Neural crest cell (in vitro differentiated cells): ENCODE results near the gene FTH1. TPM values are rescaled to one million over a fixed set of nuclear protein-coding genes. Genes with fewer than 3 reads are reported as not detected.

Source experiments
- DNase-seq: peaks from one replicate; pipeline ENCODE4 v3.0.0; 2021; ENCODE audit warnings: low read depth, mixed read lengths, low spot score
- H3K27ac Mint-ChIP-seq: one replicate; pipeline ENCODE4 v1.8.0; 2021; ENCODE audit warnings: mild to moderate bottlenecking, mixed read lengths; ENCODE audit not compliant: unreplicated experiment
- H3K27me3 Mint-ChIP-seq: 2 replicates; pipeline ENCODE4 v1.8.0; 2021; ENCODE audit warnings: low read depth, mild to moderate bottlenecking, mixed read lengths
- H3K36me3 Mint-ChIP-seq: 2 replicates; pipeline ENCODE4 v1.8.0; 2021; ENCODE audit warnings: low read depth, mild to moderate bottlenecking, mixed read lengths
- H3K4me1 Mint-ChIP-seq: 2 replicates; pipeline ENCODE4 v1.8.0; 2021; ENCODE audit warnings: mixed read lengths
- H3K4me3 Mint-ChIP-seq: one replicate; pipeline ENCODE4 v1.8.0; 2021; ENCODE audit warnings: mild to moderate bottlenecking, mixed read lengths
- H3K9me3 Mint-ChIP-seq: 2 replicates; pipeline ENCODE4 v1.8.0; 2021; ENCODE audit warnings: mixed read lengths
- CTCF ChIP-seq: fragments of 200-600 bp; sonication (generic); conservative IDR thresholded peaks from 2 replicates; pipeline ENCODE4 v1.5.0; 2021; ENCODE audit warnings: antibody characterized with exemption, mild to moderate bottlenecking
- long read RNA-seq: library from polyadenylated mRNA; unstranded; transcript quantifications from one replicate; pipeline ENCODE4 v2.0.0, GENCODE V29; 2020
- total RNA-seq: library from RNA; stranded (reverse); gene quantifications from 2 replicates; pipeline ENCODE4 v1.2.1, GENCODE V29; 2021

Gene FTH1
- total RNA-seq: 1,207 and 1,209 TPM in 2 replicates
- long read RNA-seq, transcript FTH1-201 (4 exons, 1,229 nt): major isoform, 328 of 342 reads
- long read RNA-seq, partial matches to known transcripts: 6 of 342 reads
- long read RNA-seq, other reads (novel, unspliced or antisense): 6 of 342 reads

- DNase-seq: peak; percentile 84
- Mint-ChIP-seq H3K9me3 (no peaks in the 10 kb centered on the region), H3K4me1 (peaks cover 59% of the 10 kb centered on the region), H3K36me3 (peaks cover 35% of the 10 kb centered on the region), H3K4me3 (peak within 1 kb of the TSS; percentile 98), H3K27me3 (no peaks in the 10 kb centered on the region), H3K27ac (peak within 1 kb of the TSS; percentile 97)
- TF ChIP-seq CTCF: no peak
Observed at GRCh38 chr11:61967116-61967923, at the start of gene FTH1. Gene FTH1, minus strand, starts transcription at chr11:61967634. Its CDS starts 209 bp downstream, at chr11:61967425.

GRCh38 chr11:62015615-62016014 is 48.2 kb upstream of the FTH1 start:
- no peak for DNase-seq
- H3K4me3 Mint-ChIP-seq: no peak overlapping the region
- peaks cover 4% of the 10 kb centered on the region for H3K9me3 Mint-ChIP-seq
- H3K27me3 Mint-ChIP-seq: no peaks in the 10 kb centered on the region
- H3K4me1 Mint-ChIP-seq: peaks cover 13% of the 10 kb centered on the region
- TF ChIP-seq CTCF: no peak
- H3K36me3 Mint-ChIP-seq: no peaks in the 10 kb centered on the region
- no peak overlapping the region for H3K27ac Mint-ChIP-seq

- no peaks in the 10 kb centered on the region for H3K36me3 Mint-ChIP-seq
- TF ChIP-seq CTCF: no peak
Observed at GRCh38 chr11:62013537-62014476, 46.4 kb upstream of the FTH1 start.

GRCh38 chr11:62012832-62013461 is 45.5 kb upstream of the FTH1 start:
- no peaks in the 10 kb centered on the region for H3K36me3 Mint-ChIP-seq
- H3K4me3 Mint-ChIP-seq: no peak overlapping the region
- DNase-seq: no peak
- H3K27ac Mint-ChIP-seq: no peak overlapping the region
- H3K27me3 Mint-ChIP-seq: no peaks in the 10 kb centered on the region
- peaks cover 4% of the 10 kb centered on the region for H3K9me3 Mint-ChIP-seq
- TF ChIP-seq CTCF: no peak
- peaks cover 9% of the 10 kb centered on the region for H3K4me1 Mint-ChIP-seq

More at GRCh38 chr11:62013537-62014476, 46.4 kb upstream of the FTH1 start:
- no peak overlapping the region for H3K27ac Mint-ChIP-seq
- peaks cover 4% of the 10 kb centered on the region for H3K9me3 Mint-ChIP-seq
- H3K4me3 Mint-ChIP-seq: no peak overlapping the region
- no peak for DNase-seq
- H3K27me3 Mint-ChIP-seq: no peaks in the 10 kb centered on the region
- H3K4me1 Mint-ChIP-seq: peaks cover 9% of the 10 kb centered on the region

- Mint-ChIP-seq H3K4me1 (peaks cover 9% of the 10 kb centered on the region), H3K9me3 (peaks cover 6% of the 10 kb centered on the region), H3K27ac (no peak overlapping the region), H3K27me3 (no peaks in the 10 kb centered on the region), H3K4me3 (no peak overlapping the region), H3K36me3 (no peaks in the 10 kb centered on the region)
- no peak for TF ChIP-seq CTCF
- DNase-seq: no peak
Observed at GRCh38 chr11:62012451-62012831, 45.0 kb upstream of the FTH1 start.
